Measurements from ENCODE around the gene DHTKD1. TPM values are rescaled to one million over a fixed set of nuclear protein-coding genes. Genes with fewer than 3 reads are reported as not detected.

The DHTKD1 gene
- total and polyA plus RNA-seq, 2 donors (not counting 1 experiment from before 2014, with no cell fraction given) = 20.5 to 23.1 TPM

GRCh38 chr10:12130237-12130872 lies 61.6 kb downstream of the DHTKD1 start:
- Histone ChIP-seq H4K20me1 (ENCODE audit: control insufficient read depth, extremely low read depth, insufficient read depth, low read length) (no peaks in the 10 kb centered on the region), H3K79me2 (ENCODE audit: control insufficient read depth, insufficient read depth, low read length) (peaks cover 13% of the 10 kb centered on the region), H3K36me3 (ENCODE audit: control insufficient read depth, insufficient read depth, low read length) (no peaks in the 10 kb centered on the region), H3K4me3 (replicated peaks in 1 of 4; ENCODE audit: control extremely low read depth in 1 of 4, insufficient read depth in 1 of 4, low read depth in 3 of 4, low read length in 4 of 4) (peak overlapping the region; percentile 59 to 98 (median 80)), H3K4me1 (ENCODE audit: control insufficient read depth, extremely low read depth, insufficient read depth, low read length) (no peaks in the 10 kb centered on the region), H3K9me3 (ENCODE audit: control insufficient read depth, insufficient read depth, low read depth, low read length) (no peaks in the 10 kb centered on the region), H3K27ac (ENCODE audit: insufficient read depth, low read length) (peak overlapping the region; percentile 61), H2AFZ (ENCODE audit: low read length) (peak overlapping the region; percentile 98), H3K4me2 (ENCODE audit: extremely low read depth, insufficient read depth, low read length) (peak overlapping the region; percentile 97), H3K27me3 (ENCODE audit: control insufficient read depth, insufficient read depth, low read length) (no peaks in the 10 kb centered on the region), H3K9ac (ENCODE audit: insufficient read depth, low read length) (peak overlapping the region; percentile 83)
- TF ChIP-seq CTCF (conservative IDR thresholded peaks at IDR 0.05 in 1 of 2, IDR thresholded peaks at IDR 0.05 in 1 of 2; ENCODE audit: low read depth in 1 of 2, low read length in 2 of 2) (peak; percentile 69 to 71), EZH2 (IDR thresholded peaks at IDR 0.05; ENCODE audit: low read length, missing control alignments) (no peak)
- DNase-seq (ENCODE audit: low read depth in 2 of 2) = peak; percentile 69 to 75

DNA sequence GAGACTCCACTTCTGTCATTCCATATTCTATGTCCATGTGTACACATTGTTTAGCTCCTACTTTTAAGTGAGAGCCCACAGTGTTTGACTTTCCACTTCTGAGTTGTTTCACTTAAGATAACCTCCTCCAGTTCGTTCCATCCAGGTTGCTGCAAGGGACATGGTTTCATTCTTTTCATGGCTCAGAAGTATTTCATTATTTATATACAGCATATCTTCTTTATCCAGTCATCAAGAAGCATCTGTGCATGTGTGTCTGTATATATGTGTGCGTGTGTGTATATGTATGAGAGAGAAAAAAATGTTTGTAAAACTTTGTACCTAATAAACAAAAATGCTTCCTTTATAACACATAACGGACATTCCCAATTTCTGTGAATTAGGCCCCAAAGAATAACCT lies 66.9 kb downstream of the DHTKD1 start:
- no peak for TF ChIP-seq CTCF (conservative IDR thresholded peaks at IDR 0.05 in 1 of 2, IDR thresholded peaks at IDR 0.05 in 1 of 2; ENCODE audit: low read depth in 1 of 2, low read length in 2 of 2)
- no peak for TF ChIP-seq EZH2 (IDR thresholded peaks at IDR 0.05; ENCODE audit: low read length, missing control alignments)
- Histone ChIP-seq H3K4me1 (ENCODE audit: control insufficient read depth, extremely low read depth, insufficient read depth, low read length) (no peaks in the 10 kb centered on the region), H3K79me2 (ENCODE audit: control insufficient read depth, insufficient read depth, low read length) (peaks cover 7% of the 10 kb centered on the region), H3K27ac (ENCODE audit: insufficient read depth, low read length) (no peak overlapping the region), H3K9ac (ENCODE audit: insufficient read depth, low read length) (no peak overlapping the region), H3K4me2 (ENCODE audit: extremely low read depth, insufficient read depth, low read length) (no peak overlapping the region), H2AFZ (ENCODE audit: low read length) (no peak overlapping the region), H4K20me1 (ENCODE audit: control insufficient read depth, extremely low read depth, insufficient read depth, low read length) (no peaks in the 10 kb centered on the region), H3K27me3 (ENCODE audit: control insufficient read depth, insufficient read depth, low read length) (no peaks in the 10 kb centered on the region), H3K36me3 (ENCODE audit: control insufficient read depth, insufficient read depth, low read length) (peaks cover 3% of the 10 kb centered on the region), H3K4me3 (replicated peaks in 1 of 4; ENCODE audit: control extremely low read depth in 1 of 4, insufficient read depth in 1 of 4, low read depth in 3 of 4, low read length in 4 of 4) (no peak overlapping the region), H3K9me3 (ENCODE audit: control insufficient read depth, insufficient read depth, low read depth, low read length) (no peaks in the 10 kb centered on the region)
- DNase-seq (ENCODE audit: low read depth in 2 of 2) = no peak

GRCh38 chr10:12140038-12140437 lies 71.3 kb downstream of the DHTKD1 start:
- no peaks in the 10 kb centered on the region for H4K20me1 ChIP-seq (ENCODE audit: control insufficient read depth, extremely low read depth, insufficient read depth, low read length)
- no peaks in the 10 kb centered on the region for H3K4me1 ChIP-seq (ENCODE audit: control insufficient read depth, extremely low read depth, insufficient read depth, low read length)
- H3K36me3 ChIP-seq (ENCODE audit: control insufficient read depth, insufficient read depth, low read length) = peaks cover 6% of the 10 kb centered on the region
- no peak overlapping the region for H3K9ac ChIP-seq (ENCODE audit: insufficient read depth, low read length)
- H3K4me3 ChIP-seq (replicated peaks in 1 of 4; ENCODE audit: control extremely low read depth in 1 of 4, insufficient read depth in 1 of 4, low read depth in 3 of 4, low read length in 4 of 4) = no peak overlapping the region
- H3K27me3 ChIP-seq (ENCODE audit: control insufficient read depth, insufficient read depth, low read length) = no peaks in the 10 kb centered on the region
- H2AFZ ChIP-seq (ENCODE audit: low read length) = no peak overlapping the region
- no peak overlapping the region for H3K27ac ChIP-seq (ENCODE audit: insufficient read depth, low read length)
- no peak for DNase-seq (ENCODE audit: low read depth in 2 of 2)
- no peak for TF ChIP-seq CTCF (conservative IDR thresholded peaks at IDR 0.05 in 1 of 2, IDR thresholded peaks at IDR 0.05 in 1 of 2; ENCODE audit: low read depth in 1 of 2, low read length in 2 of 2)
- TF ChIP-seq EZH2 (IDR thresholded peaks at IDR 0.05; ENCODE audit: low read length, missing control alignments) = no peak
- H3K79me2 ChIP-seq (ENCODE audit: control insufficient read depth, insufficient read depth, low read length) = no peaks in the 10 kb centered on the region
- no peaks in the 10 kb centered on the region for H3K9me3 ChIP-seq (ENCODE audit: control insufficient read depth, insufficient read depth, low read depth, low read length)
- H3K4me2 ChIP-seq (ENCODE audit: extremely low read depth, insufficient read depth, low read length) = no peak overlapping the region
